Measurements from ENCODE around the gene INSRR. TPM values are rescaled to one million over a fixed set of nuclear protein-coding genes. Genes with fewer than 3 reads are reported as not detected.

INSRR gene
- polyA plus RNA-seq, 3 donors: not detected

DNA sequence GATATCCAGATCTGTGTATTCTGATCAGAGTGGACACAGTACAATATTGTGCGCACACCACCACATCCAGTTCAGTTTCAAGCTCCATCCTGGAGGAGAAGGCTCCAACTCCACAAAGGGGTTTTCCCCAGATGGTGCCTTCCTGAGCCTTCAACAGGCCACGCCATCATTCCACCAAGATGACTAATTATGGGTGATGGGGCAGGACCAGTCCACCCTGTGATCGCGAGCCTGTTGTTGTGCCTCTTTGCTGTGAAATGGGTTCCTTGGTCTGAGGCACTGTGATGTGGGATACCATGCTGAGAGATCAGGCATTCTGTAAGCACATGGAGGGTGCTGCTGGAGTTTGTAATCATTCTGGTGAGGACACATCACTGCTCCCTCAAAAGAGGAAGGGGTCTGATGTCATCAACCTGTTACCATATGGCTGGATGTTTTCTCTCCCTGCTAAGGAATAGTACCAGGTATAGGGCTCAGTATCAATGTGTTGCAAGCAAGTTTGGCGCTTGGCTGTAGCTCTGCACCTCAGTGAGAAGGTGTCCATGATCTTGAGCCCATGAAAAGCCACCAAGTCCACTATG, 35.6 kb downstream of the INSRR start:
- no peak overlapping the region for H2AFZ ChIP-seq (ENCODE audit: insufficient read depth, low read depth, low read length, poor library complexity, severe bottlenecking)
- H3K4me2 ChIP-seq (replicated peaks; ENCODE audit: extremely low read depth, low read length, poor library complexity, severe bottlenecking): no peak overlapping the region
- no peak overlapping the region for H3K27ac ChIP-seq (ENCODE audit: low read depth in 1 of 2, low read length in 2 of 2)
- H3K9me3 ChIP-seq (replicated peaks in 1 of 2; ENCODE audit: control insufficient read depth in 1 of 2, insufficient read depth in 1 of 2, low read length in 2 of 2): no peaks in the 10 kb centered on the region
- peaks cover 3 to 7% of the 10 kb centered on the region in 2 donors for H3K27me3 ChIP-seq (ENCODE audit: control insufficient read depth in 2 of 2, insufficient read depth in 2 of 2, low read length in 2 of 2)
- Mint-ChIP-seq H3K9me3 (peaks cover 0 to 3% (median 0%) of the 10 kb centered on the region in 7 donors), H3K27ac (no peak overlapping the region), H3K27me3 (ENCODE audit: low read depth in 3 of 3) (peaks cover 14 to 26% (median 22%) of the 10 kb centered on the region in 3 donors), H3K4me1 (no peaks in the 10 kb centered on the region), H3K4me3 (no peak overlapping the region), H3K36me3 (no peaks in the 10 kb centered on the region)
- no peak overlapping the region for H3K4me3 ChIP-seq (replicated peaks in 1 of 3; ENCODE audit: low read depth in 2 of 3, low read length in 3 of 3)
- H3K36me3 ChIP-seq (replicated peaks in 1 of 2; ENCODE audit: control insufficient read depth in 1 of 2, insufficient read depth in 2 of 2, low read length in 2 of 2): no peaks in the 10 kb centered on the region
- H4K20me1 ChIP-seq (ENCODE audit: insufficient read depth, low read length): no peaks in the 10 kb centered on the region
- no peaks in the 10 kb centered on the region for H3K4me1 ChIP-seq (ENCODE audit: control insufficient read depth in 1 of 2, insufficient read depth in 2 of 2, low read length in 2 of 2)
- no peaks in the 10 kb centered on the region for H3K79me2 ChIP-seq (ENCODE audit: insufficient read depth, low read length)
- H3K9ac ChIP-seq (ENCODE audit: insufficient read depth, low read length, poor library complexity, severe bottlenecking): no peak overlapping the region
- TF ChIP-seq, protein P1, sequence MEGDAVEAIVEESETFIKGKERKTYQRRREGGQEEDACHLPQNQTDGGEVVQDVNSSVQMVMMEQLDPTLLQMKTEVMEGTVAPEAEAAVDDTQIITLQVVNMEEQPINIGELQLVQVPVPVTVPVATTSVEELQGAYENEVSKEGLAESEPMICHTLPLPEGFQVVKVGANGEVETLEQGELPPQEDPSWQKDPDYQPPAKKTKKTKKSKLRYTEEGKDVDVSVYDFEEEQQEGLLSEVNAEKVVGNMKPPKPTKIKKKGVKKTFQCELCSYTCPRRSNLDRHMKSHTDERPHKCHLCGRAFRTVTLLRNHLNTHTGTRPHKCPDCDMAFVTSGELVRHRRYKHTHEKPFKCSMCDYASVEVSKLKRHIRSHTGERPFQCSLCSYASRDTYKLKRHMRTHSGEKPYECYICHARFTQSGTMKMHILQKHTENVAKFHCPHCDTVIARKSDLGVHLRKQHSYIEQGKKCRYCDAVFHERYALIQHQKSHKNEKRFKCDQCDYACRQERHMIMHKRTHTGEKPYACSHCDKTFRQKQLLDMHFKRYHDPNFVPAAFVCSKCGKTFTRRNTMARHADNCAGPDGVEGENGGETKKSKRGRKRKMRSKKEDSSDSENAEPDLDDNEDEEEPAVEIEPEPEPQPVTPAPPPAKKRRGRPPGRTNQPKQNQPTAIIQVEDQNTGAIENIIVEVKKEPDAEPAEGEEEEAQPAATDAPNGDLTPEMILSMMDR (IDR thresholded peaks at IDR 0.05): no peak
- WGBS (ENCODE audit: insufficient coverage): 97% methylated on average over 3 of the region's 5 CpGs
- no peak for DNase-seq
- intact Hi-C loops (cut with micrococcal nuclease): no loop called here

GRCh38 chr1:156822680-156823079, 36.2 kb downstream of the INSRR start:
- WGBS (ENCODE audit: insufficient coverage): no CpG with 5 or more reads among the region's 1 CpG
- Histone ChIP-seq H3K4me1 (ENCODE audit: control insufficient read depth in 1 of 2, insufficient read depth in 2 of 2, low read length in 2 of 2) (no peaks in the 10 kb centered on the region), H2AFZ (ENCODE audit: insufficient read depth, low read depth, low read length, poor library complexity, severe bottlenecking) (no peak overlapping the region), H3K9me3 (replicated peaks in 1 of 2; ENCODE audit: control insufficient read depth in 1 of 2, insufficient read depth in 1 of 2, low read length in 2 of 2) (no peaks in the 10 kb centered on the region), H3K4me3 (replicated peaks in 1 of 3; ENCODE audit: low read depth in 2 of 3, low read length in 3 of 3) (no peak overlapping the region), H3K4me2 (replicated peaks; ENCODE audit: extremely low read depth, low read length, poor library complexity, severe bottlenecking) (no peak overlapping the region), H3K27me3 (ENCODE audit: control insufficient read depth in 2 of 2, insufficient read depth in 2 of 2, low read length in 2 of 2) (peaks cover 3 to 7% of the 10 kb centered on the region in 2 donors), H3K9ac (ENCODE audit: insufficient read depth, low read length, poor library complexity, severe bottlenecking) (no peak overlapping the region), H3K79me2 (ENCODE audit: insufficient read depth, low read length) (no peaks in the 10 kb centered on the region), H3K27ac (ENCODE audit: low read depth in 1 of 2, low read length in 2 of 2) (no peak overlapping the region), H3K36me3 (replicated peaks in 1 of 2; ENCODE audit: control insufficient read depth in 1 of 2, insufficient read depth in 2 of 2, low read length in 2 of 2) (no peaks in the 10 kb centered on the region), H4K20me1 (ENCODE audit: insufficient read depth, low read length) (no peaks in the 10 kb centered on the region)
- Mint-ChIP-seq H3K9me3 (peaks cover 0 to 3% (median 0%) of the 10 kb centered on the region in 7 donors), H3K27me3 (ENCODE audit: low read depth in 3 of 3) (peaks cover 14 to 25% (median 24%) of the 10 kb centered on the region in 3 donors), H3K4me1 (no peaks in the 10 kb centered on the region), H3K4me3 (no peak overlapping the region), H3K27ac (no peak overlapping the region), H3K36me3 (no peaks in the 10 kb centered on the region)
- TF ChIP-seq, protein P1 (IDR thresholded peaks at IDR 0.05): no peak
- DNase-seq: no peak
- intact Hi-C loops (cut with micrococcal nuclease): no loop called here

Data from CD14-positive monocyte (primary cell).